CD4-positive, alpha-beta T cell treated with Interleukin-21 for 1 hour (primary cell): ENCODE measurements around the gene UVRAG.
"Not testable (repeated sequence)": the region's sequence is repeated elsewhere in the genome, so short reads cannot be mapped to it uniquely, and the experiment has no call there.

Experiments
- DNase-seq: peaks from one replicate; pipeline ENCODE4 v3.0.0-alpha.2; 2020

Gene UVRAG

DNA sequence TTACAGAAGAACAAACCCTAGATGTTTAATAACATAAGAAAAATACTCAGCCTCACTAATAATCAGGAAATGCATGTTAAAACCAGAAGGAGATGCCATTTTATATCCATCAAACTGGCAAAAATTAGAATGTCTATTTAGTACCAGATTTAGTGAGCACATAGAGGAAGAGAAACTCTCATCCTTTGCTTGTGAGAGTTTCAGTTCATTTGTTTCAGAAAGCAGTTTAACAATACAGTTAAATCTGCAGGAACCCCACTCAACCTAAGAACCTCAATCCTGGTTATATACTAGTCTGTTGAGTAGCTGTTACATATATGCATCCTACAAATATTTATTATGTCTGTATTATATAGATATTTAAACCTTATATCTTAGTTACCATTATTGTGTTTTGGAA, 218.7 kb downstream of the UVRAG start:
- no peak for DNase-seq

GRCh38 chr11:76035020-76035419, 220.0 kb downstream of the UVRAG start:
- no peak for DNase-seq

DNA sequence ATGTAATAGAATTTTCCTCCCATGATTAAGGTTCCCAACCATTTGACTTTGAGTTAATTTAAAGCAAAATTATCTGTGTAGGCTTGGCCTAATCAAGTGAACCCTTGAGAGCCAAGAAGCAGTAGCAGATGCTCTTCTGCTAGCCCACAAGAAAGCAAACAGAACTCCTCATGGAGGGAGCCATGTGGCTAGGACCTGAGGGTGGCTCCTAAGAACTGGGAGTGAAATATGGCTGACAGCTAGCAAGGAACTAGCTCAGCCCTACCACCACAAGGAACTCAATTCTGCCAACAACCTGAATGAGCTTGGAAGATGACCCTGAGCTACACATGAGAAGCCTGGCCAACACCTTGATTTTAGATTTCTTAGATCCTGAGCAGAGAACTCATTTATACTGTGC, 223.6 kb downstream of the UVRAG start:
- no peak for DNase-seq

GRCh38 chr11:76041208-76041607, 226.2 kb downstream of the UVRAG start:
- DNase-seq, result no peak

- no peak for DNase-seq
Measured at GRCh38 chr11:76044750-76045320, 229.8 kb downstream of the UVRAG start.

- no peak for DNase-seq
Measured at GRCh38 chr11:76047231-76047630, 232.2 kb downstream of the UVRAG start.

DNA sequence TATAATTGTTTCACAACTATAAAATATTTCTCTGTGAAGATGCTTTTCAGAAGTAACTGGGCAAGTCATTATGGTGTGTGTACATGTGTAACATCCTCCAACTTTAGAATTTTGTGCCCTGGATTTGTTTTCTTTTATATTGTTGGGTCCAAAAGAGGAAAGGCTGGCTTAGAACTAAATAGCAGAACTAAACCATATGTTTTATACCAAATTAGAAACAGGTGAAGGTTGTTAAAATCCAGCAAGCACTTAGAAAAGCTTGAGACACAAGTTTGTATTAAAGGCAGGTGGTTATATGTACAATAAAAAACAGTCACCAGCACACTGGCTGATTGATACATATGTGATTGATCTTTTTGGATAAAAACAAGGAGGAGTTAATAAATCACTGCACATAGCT, 232.8 kb downstream of the UVRAG start:
- no peak for DNase-seq

- DNase-seq, result peak; percentile 24
Measured at GRCh38 chr11:76048763-76049162, 233.8 kb downstream of the UVRAG start.

DNA sequence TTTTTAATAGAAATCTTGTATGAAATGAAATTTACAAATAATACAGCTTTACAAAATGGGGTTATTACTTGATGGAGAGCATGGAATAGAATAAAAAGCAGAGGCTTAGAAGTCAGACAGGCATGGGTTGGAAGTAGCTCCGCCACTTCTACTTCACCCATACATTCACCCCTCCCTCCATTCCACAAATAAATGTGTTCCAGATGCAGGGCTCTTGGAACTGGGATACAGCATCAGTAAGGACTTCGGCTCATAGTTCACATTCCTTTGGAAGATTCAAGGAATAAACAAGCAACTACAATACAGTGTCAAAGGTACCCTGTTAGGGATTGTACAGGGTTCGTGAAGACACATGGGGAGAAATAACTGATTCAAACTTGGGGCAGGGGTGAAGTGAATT, 234.5 kb downstream of the UVRAG start:
- no peak for DNase-seq

DNA sequence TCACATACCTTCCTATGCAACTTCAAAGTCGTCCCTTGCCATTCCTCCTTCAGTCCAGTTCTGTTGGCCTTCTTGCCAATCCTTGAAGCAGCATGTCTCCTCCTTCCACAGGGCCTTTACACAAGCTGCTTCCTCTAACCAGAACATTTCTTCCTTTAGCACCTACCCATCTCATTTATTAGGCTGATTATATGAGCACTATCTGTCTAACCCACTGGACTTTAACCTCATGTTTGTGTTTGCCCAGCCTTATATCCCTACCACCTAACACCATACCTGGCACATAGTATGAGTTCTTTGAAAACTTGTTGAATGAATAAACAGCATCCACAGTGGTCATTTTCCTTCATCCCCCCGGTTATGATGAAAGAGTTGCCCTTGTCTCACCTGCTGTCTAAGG, 236.9 kb downstream of the UVRAG start:
- no peak for DNase-seq

- DNase-seq, result no peak
Measured at GRCh38 chr11:76054330-76054729, 239.3 kb downstream of the UVRAG start.

DNA sequence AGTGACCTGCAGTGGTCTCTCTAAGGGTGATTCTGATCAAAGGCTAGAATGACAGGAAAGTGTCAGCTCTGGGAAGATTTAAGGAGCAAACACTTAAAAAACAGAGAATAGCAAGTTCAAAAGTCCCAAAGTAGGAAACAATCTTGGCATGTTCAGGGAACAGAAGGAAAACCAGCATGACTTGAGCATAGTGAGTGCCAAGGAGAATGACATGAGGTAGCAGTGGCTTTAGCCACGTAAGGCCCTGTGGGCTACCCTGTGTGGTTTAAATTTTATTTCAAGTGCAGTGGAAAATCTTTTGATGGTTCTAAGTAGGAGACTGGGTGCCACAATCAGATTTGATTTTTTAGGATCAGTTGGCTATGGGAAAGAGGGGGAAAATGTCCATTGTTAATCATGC, 241.9 kb downstream of the UVRAG start:
- DNase-seq, result no peak

DNA sequence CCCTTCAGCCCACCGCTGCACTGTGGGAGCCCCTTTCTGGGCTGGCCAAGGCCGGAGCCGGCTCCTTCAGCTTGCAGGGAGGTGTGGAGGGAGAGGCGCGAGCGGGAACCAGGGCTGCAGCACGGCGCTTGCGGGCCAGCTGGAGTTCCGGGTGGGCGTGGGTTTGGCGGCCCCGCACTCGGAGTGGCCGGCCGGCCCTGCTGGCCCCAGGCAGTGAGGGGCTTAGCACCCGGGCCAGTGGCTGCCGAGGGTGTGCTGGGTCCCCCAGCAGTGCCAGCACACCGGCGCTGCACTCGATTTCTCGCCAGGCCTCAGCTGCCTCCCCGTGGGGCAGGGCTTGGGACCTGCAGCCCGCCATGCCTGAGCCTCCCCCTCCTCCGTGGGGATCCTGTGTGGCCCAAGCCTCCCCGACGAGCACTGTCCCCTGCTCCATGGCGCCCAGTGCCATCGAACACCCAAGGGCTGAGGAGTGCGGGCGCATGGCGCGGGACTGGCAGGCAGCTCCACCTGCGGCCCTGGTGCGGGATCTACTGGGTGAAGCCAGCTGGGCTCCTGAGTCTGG, 245.5 kb downstream of the UVRAG start:
- not testable (repeated sequence) for DNase-seq

DNA sequence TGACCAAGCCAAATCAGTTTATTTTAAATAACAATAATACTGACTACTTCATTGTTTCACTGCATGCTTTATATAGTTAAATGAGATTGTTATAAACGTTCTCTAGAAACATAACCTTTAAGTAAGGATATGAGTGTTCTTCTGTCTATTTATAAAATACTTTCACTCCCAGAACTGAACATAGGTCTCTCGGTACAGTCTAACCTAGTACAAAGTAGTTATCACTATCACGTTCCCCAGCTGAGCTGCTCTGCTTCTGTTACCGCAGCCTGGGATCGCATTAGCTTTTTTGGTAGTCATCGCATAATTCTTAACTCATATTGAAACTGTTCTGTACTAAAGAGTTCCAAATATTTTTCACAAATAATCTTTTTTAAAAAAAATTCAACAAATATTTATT, 247.7 kb downstream of the UVRAG start:
- no peak for DNase-seq

DNA sequence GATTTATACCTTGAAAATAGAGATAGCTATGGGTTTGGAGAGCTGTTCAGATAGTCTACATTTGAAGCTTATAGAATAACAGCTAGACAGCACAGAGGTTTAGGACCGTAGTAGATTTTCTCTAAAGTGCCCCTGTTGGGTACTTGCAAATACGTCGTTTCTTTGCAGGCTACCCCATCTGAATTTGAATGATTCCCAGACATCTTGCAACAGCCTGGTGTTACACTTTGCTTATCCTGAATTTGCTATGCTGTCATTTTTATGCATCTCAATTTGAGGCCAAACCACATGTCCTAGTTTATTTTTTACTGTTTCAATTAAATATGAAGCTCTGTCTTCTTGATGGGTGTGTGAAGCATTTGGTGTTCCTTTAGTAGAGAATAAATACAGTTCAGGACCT, 249.2 kb downstream of the UVRAG start:
- no peak for DNase-seq

DNA sequence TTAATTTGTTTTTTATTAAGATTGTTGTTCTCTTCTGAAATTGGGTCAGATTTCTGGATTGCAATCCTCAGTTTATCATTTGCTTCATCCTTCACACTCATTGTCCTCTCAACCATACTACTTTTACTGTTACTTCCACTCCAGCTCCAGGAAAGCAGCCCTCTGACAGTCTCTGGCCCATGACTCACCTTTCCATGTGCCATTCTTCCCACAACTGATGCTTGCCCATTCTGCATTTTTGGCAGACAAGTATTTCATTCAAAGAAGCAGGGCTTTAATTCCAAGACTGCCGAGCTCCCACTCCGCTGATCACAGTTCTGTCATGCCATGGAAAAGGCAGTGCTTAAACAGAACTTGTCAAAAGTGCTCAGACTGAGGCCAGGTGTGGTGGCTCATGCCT, 252.1 kb downstream of the UVRAG start:
- DNase-seq, result no peak

- no peak for DNase-seq
Measured at GRCh38 chr11:76069001-76069400, 254.0 kb downstream of the UVRAG start.

- DNase-seq, result no peak
Measured at GRCh38 chr11:76071090-76071489, 256.1 kb downstream of the UVRAG start.

- no peak for DNase-seq
Measured at GRCh38 chr11:76073724-76074123, 258.7 kb downstream of the UVRAG start.

GRCh38 chr11:76074148-76075095, 259.4 kb downstream of the UVRAG start:
- DNase-seq, result no peak

- no peak for DNase-seq
Measured at GRCh38 chr11:76075716-76076115, 260.7 kb downstream of the UVRAG start.

- not testable (repeated sequence) for DNase-seq
Measured at GRCh38 chr11:76076253-76076652, 261.2 kb downstream of the UVRAG start.

- DNase-seq, result no peak
Measured at GRCh38 chr11:76076749-76077148, 261.7 kb downstream of the UVRAG start.

GRCh38 chr11:76077575-76078150, 262.7 kb downstream of the UVRAG start:
- no peak for DNase-seq
